Karpas-422 (cell line): Measurements from ENCODE around the gene CES4A. TPM values are rescaled to one million over a fixed set of nuclear protein-coding genes. Genes with fewer than 3 reads are reported as not detected.

Source experiments
- DNase-seq: peaks from one replicate; pipeline ENCODE4 v3.0.0-alpha.2; 2015
- H2AFZ ChIP-seq: fragments of 200-600 bp; sonication (generic); 2 replicates; pipeline ENCODE4 v1.6.1; 2014; ENCODE audit warnings: antibody characterized with exemption, low read length, mixed read lengths
- H3K27ac ChIP-seq: fragments of 200-600 bp; sonication (generic); 2 replicates; pipeline ENCODE4 v1.5.1; 2014; ENCODE audit warnings: mild to moderate bottlenecking, low read length, moderate library complexity
- H3K27me3 ChIP-seq: fragments of 200-600 bp; sonication (generic); 2 replicates; pipeline ENCODE4 v1.6.1; 2014; ENCODE audit warnings: low read length, mixed read lengths
- H3K36me3 ChIP-seq: fragments of 200-600 bp; sonication (generic); 2 replicates; pipeline ENCODE4 v1.6.1; 2014; ENCODE audit warnings: low read length, mixed read lengths; ENCODE audit not compliant: insufficient read depth
- H3K4me1 ChIP-seq: fragments of 200-600 bp; sonication (generic); 2 replicates; pipeline ENCODE4 v1.6.1; 2014; ENCODE audit warnings: mild to moderate bottlenecking, low read length, mixed read lengths
- H3K4me2 ChIP-seq: fragments of 200-600 bp; sonication (generic); 2 replicates; pipeline ENCODE4 v1.6.1; 2014; ENCODE audit warnings: low read length, low read depth, mild to moderate bottlenecking; ENCODE audit not compliant: poor library complexity, severe bottlenecking
- H3K4me3 ChIP-seq: fragments of 200-600 bp; sonication (generic); 2 replicates; pipeline ENCODE4 v1.5.1; 2014; ENCODE audit warnings: mild to moderate bottlenecking, antibody characterized with exemption, low read length, mixed read lengths
- H3K79me2 ChIP-seq: fragments of 200-600 bp; sonication (generic); 2 replicates; pipeline ENCODE4 v1.6.1; 2014; ENCODE audit warnings: mild to moderate bottlenecking, low read length, mixed read lengths
- H3K9ac ChIP-seq: fragments of 200-600 bp; sonication (generic); 2 replicates; pipeline ENCODE4 v1.6.0; 2014; ENCODE audit warnings: low read length
- H3K9me2 ChIP-seq: fragments of 200-600 bp; sonication (generic), shearing (Covaris generic); replicated peaks from 2 replicates; pipeline ENCODE4 v1.6.0; 2014; ENCODE audit warnings: mild to moderate bottlenecking, low read length, moderate library complexity; ENCODE audit not compliant: insufficient read depth
- H3K9me3 ChIP-seq: fragments of 300-700, 200-600 bp; sonication (generic); 2 replicates; pipeline ENCODE4 v1.6.1; 2014; ENCODE audit warnings: low read length, mixed read lengths
- H4K20me1 ChIP-seq: fragments of 200-600 bp; sonication (generic); 2 replicates; pipeline ENCODE4 v1.6.1; 2014; ENCODE audit warnings: mild to moderate bottlenecking, antibody characterized with exemption, low read length, low read depth; ENCODE audit not compliant: insufficient read depth
- total RNA-seq: library from RNA; depleted of rRNA; stranded (reverse); fragments of >200 nt; shearing (Covaris generic); gene quantifications from 2 replicates; pipeline ENCODE4 v1.2.3, GENCODE V29; 2014; ENCODE audit warnings: low replicate concordance

Gene CES4A
- total RNA-seq, 1 experiment from 2014 or later, result not detected

- H3K4me3 ChIP-seq, result no peak overlapping the region
- H3K36me3 ChIP-seq, result no peaks in the 10 kb centered on the region
- no peak overlapping the region for H2AFZ ChIP-seq
- no peaks in the 10 kb centered on the region for H3K9me3 ChIP-seq
- H3K4me1 ChIP-seq, result peaks cover 21% of the 10 kb centered on the region
- H3K9me2 ChIP-seq, result no peaks in the 10 kb centered on the region
- no peak overlapping the region for H3K27ac ChIP-seq
- no peaks in the 10 kb centered on the region for H3K79me2 ChIP-seq
- no peaks in the 10 kb centered on the region for H3K27me3 ChIP-seq
- no peak overlapping the region for H3K9ac ChIP-seq
- H4K20me1 ChIP-seq, result no peaks in the 10 kb centered on the region
- DNase-seq, result no peak
- H3K4me2 ChIP-seq, result no peak overlapping the region
Observed at GRCh38 chr16:67016143-67016542, 27.8 kb downstream of the CES4A start.

- Histone ChIP-seq H3K36me3 (no peaks in the 10 kb centered on the region), H3K79me2 (no peaks in the 10 kb centered on the region), H3K4me2 (no peak overlapping the region), H3K4me3 (no peak overlapping the region), H3K9ac (no peak overlapping the region), H4K20me1 (no peaks in the 10 kb centered on the region), H3K27ac (no peak overlapping the region), H3K4me1 (peaks cover 25% of the 10 kb centered on the region), H2AFZ (no peak overlapping the region), H3K9me3 (no peaks in the 10 kb centered on the region), H3K9me2 (no peaks in the 10 kb centered on the region), H3K27me3 (no peaks in the 10 kb centered on the region)
- DNase-seq, result no peak
Observed at GRCh38 chr16:67016681-67017420, 28.5 kb downstream of the CES4A start.

- Histone ChIP-seq H3K36me3 (no peaks in the 10 kb centered on the region), H2AFZ (no peak overlapping the region), H3K27ac (no peak overlapping the region), H3K4me3 (no peak overlapping the region), H3K9me3 (no peaks in the 10 kb centered on the region), H4K20me1 (no peaks in the 10 kb centered on the region), H3K9ac (no peak overlapping the region), H3K27me3 (no peaks in the 10 kb centered on the region), H3K4me2 (no peak overlapping the region), H3K9me2 (no peaks in the 10 kb centered on the region), H3K79me2 (no peaks in the 10 kb centered on the region), H3K4me1 (peaks cover 25% of the 10 kb centered on the region)
- no peak for DNase-seq
Observed at GRCh38 chr16:67017421-67017750, 29.0 kb downstream of the CES4A start.

- no peak overlapping the region for H3K4me2 ChIP-seq
- H3K36me3 ChIP-seq, result no peaks in the 10 kb centered on the region
- no peak overlapping the region for H3K9ac ChIP-seq
- H2AFZ ChIP-seq, result peak overlapping the region; percentile 37; the same call in 1 of the 2 replicates
- no peaks in the 10 kb centered on the region for H4K20me1 ChIP-seq
- no peaks in the 10 kb centered on the region for H3K9me2 ChIP-seq
- H3K4me1 ChIP-seq, result peaks cover 25% of the 10 kb centered on the region
- H3K27ac ChIP-seq, result no peak overlapping the region
- H3K79me2 ChIP-seq, result no peaks in the 10 kb centered on the region
- no peak overlapping the region for H3K4me3 ChIP-seq
- no peaks in the 10 kb centered on the region for H3K27me3 ChIP-seq
- H3K9me3 ChIP-seq, result no peaks in the 10 kb centered on the region
- DNase-seq, result peak; percentile 98
Observed at GRCh38 chr16:67017810-67018488, 29.6 kb downstream of the CES4A start.

- Histone ChIP-seq H3K36me3 (no peaks in the 10 kb centered on the region), H3K9me2 (no peaks in the 10 kb centered on the region), H3K79me2 (no peaks in the 10 kb centered on the region), H4K20me1 (no peaks in the 10 kb centered on the region), H2AFZ (peak overlapping the region; percentile 21; the same call in 1 of the 2 replicates), H3K4me1 (peaks cover 15% of the 10 kb centered on the region), H3K4me3 (no peak overlapping the region), H3K9me3 (no peaks in the 10 kb centered on the region), H3K27ac (no peak overlapping the region), H3K4me2 (no peak overlapping the region), H3K9ac (no peak overlapping the region), H3K27me3 (no peaks in the 10 kb centered on the region)
- DNase-seq, result no peak
Observed at GRCh38 chr16:67019171-67019570, 30.8 kb downstream of the CES4A start.

DNA sequence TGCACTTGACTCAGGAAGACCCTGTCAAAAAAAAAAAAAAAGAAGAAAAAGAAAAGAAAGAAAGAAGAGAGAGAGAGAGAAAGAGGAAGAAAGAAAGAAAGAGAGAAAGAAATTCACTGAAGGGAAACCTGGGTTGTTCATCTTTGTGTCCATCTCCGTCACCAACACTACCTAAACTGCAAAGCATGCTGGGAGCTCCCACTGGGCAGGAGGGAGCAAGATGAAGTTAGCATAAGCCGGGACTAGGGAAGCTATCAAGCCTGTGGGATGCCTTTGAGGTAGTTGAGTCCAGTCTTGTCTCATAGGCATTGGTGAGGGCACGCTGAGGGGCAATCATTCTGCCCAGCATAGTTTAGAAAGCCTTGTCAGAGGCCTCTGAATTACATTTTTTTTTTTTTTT is 32.9 kb downstream of the CES4A start:
- Histone ChIP-seq H3K27ac (no peak overlapping the region), H3K36me3 (no peaks in the 10 kb centered on the region), H3K4me1 (peaks cover 10% of the 10 kb centered on the region), H3K9me3 (no peaks in the 10 kb centered on the region), H3K4me3 (no peak overlapping the region), H3K4me2 (peak overlapping the region; percentile 50), H3K79me2 (no peaks in the 10 kb centered on the region), H2AFZ (peak overlapping the region; percentile 52), H3K27me3 (no peaks in the 10 kb centered on the region), H3K9me2 (no peaks in the 10 kb centered on the region), H3K9ac (no peak overlapping the region), H4K20me1 (no peaks in the 10 kb centered on the region)
- DNase-seq, result peak; percentile 51

GRCh38 chr16:67022531-67023214 is 34.3 kb downstream of the CES4A start:
- Histone ChIP-seq H3K9ac (no peak overlapping the region), H3K4me2 (no peak overlapping the region), H3K4me3 (no peak overlapping the region), H3K27me3 (no peaks in the 10 kb centered on the region), H3K9me2 (no peaks in the 10 kb centered on the region), H3K79me2 (no peaks in the 10 kb centered on the region), H3K9me3 (no peaks in the 10 kb centered on the region), H3K4me1 (peaks cover 10% of the 10 kb centered on the region), H2AFZ (no peak overlapping the region), H4K20me1 (no peaks in the 10 kb centered on the region), H3K27ac (no peak overlapping the region), H3K36me3 (no peaks in the 10 kb centered on the region)
- no peak for DNase-seq

DNA sequence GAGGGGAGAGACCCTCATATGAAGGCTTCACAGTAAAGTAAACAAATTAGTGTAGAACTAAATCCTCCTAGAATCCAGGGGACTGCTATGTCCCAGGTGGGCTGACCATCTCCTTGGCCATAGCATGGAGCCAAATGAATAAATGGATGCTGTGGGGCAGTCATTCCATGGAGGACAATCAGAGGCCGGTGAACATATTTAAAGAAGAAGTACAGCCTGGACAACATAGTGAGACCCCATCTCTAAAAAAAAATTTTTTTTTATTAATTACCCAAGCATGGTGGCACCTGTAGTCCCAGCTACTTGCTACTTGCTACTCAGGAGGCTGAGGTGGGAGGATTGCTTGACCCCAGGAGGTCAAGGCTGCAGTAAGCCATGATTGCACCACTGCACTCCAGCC is 35.3 kb downstream of the CES4A start:
- H3K9me3 ChIP-seq, result no peaks in the 10 kb centered on the region

More for the DNA sequence above, 35.3 kb downstream of the CES4A start:
- H3K4me1 ChIP-seq, result peaks cover 12% of the 10 kb centered on the region
- H2AFZ ChIP-seq, result no peak overlapping the region
- no peaks in the 10 kb centered on the region for H3K27me3 ChIP-seq
- H3K4me2 ChIP-seq, result no peak overlapping the region
- no peak overlapping the region for H3K9ac ChIP-seq
- H3K36me3 ChIP-seq, result no peaks in the 10 kb centered on the region
- DNase-seq, result no peak
- H3K79me2 ChIP-seq, result peaks cover 6% of the 10 kb centered on the region; the same call in 1 of the 2 replicates
- H3K4me3 ChIP-seq, result no peak overlapping the region
- H3K9me2 ChIP-seq, result no peaks in the 10 kb centered on the region
- H4K20me1 ChIP-seq, result no peaks in the 10 kb centered on the region
- no peak overlapping the region for H3K27ac ChIP-seq
